ACC112 (cell line): ENCODE results near the gene UQCRQ.
"Not testable (repeated sequence)": the region's sequence is repeated elsewhere in the genome, so short reads cannot be mapped to it uniquely, and the experiment has no call there.

Experiments
- H2AFZ ChIP-seq: fragments of 200-600 bp; sonication (generic); one replicate; pipeline ENCODE4 v1.6.0; 2017; ENCODE audit warnings: antibody characterized with exemption, low read length; ENCODE audit not compliant: unreplicated experiment
- H3K27ac ChIP-seq: fragments of 200-600 bp; sonication (generic); 2 replicates; pipeline ENCODE4 v1.5.1; 2014; ENCODE audit warnings: low read depth, mild to moderate bottlenecking, antibody characterized with exemption, low read length, moderate library complexity
- H3K27me3 ChIP-seq: fragments of 200-600 bp; sonication (generic); 2 replicates; pipeline ENCODE4 v1.6.1; 2014; ENCODE audit warnings: mild to moderate bottlenecking, antibody characterized with exemption, low read length, moderate library complexity, mixed read lengths; ENCODE audit not compliant: insufficient read depth
- H3K36me3 ChIP-seq: fragments of 200-600 bp; sonication (generic); 2 replicates; pipeline ENCODE4 v1.6.1; 2016; ENCODE audit warnings: mild to moderate bottlenecking, antibody characterized with exemption, low read length, moderate library complexity, mixed read lengths; ENCODE audit not compliant: insufficient read depth
- H3K4me1 ChIP-seq: fragments of 200-600 bp; sonication (generic); one replicate; pipeline ENCODE4 v1.6.1; 2016; ENCODE audit warnings: low read length, mixed read lengths; ENCODE audit not compliant: insufficient read depth, unreplicated experiment, control insufficient read depth
- H3K4me3 ChIP-seq: fragments of 200-600 bp; sonication (generic); 2 replicates; pipeline ENCODE4 v1.5.1; 2014; ENCODE audit warnings: mild to moderate bottlenecking, low read depth, low read length
- H3K79me2 ChIP-seq: fragments of 200-600 bp; sonication (generic); one replicate; pipeline ENCODE4 v1.6.0; 2016; ENCODE audit warnings: low read length; ENCODE audit not compliant: control insufficient read depth, unreplicated experiment, insufficient read depth

Gene UQCRQ

GRCh38 chr5:132853790-132854189 is 12.7 kb upstream of the UQCRQ start:
- Histone ChIP-seq H3K36me3 (no peaks in the 10 kb centered on the region), H3K4me1 (no peaks in the 10 kb centered on the region), H3K27ac (no peak overlapping the region), H3K79me2 (no peaks in the 10 kb centered on the region), H3K4me3 (no peak overlapping the region), H3K27me3 (no peaks in the 10 kb centered on the region), H2AFZ (no peak overlapping the region)

GRCh38 chr5:132854301-132854700 is 12.1 kb upstream of the UQCRQ start:
- Histone ChIP-seq H3K27ac (no peak overlapping the region), H3K4me1 (no peaks in the 10 kb centered on the region), H3K27me3 (no peaks in the 10 kb centered on the region), H3K79me2 (no peaks in the 10 kb centered on the region), H3K36me3 (no peaks in the 10 kb centered on the region), H3K4me3 (no peak overlapping the region), H2AFZ (peak overlapping the region; percentile 75)

DNA sequence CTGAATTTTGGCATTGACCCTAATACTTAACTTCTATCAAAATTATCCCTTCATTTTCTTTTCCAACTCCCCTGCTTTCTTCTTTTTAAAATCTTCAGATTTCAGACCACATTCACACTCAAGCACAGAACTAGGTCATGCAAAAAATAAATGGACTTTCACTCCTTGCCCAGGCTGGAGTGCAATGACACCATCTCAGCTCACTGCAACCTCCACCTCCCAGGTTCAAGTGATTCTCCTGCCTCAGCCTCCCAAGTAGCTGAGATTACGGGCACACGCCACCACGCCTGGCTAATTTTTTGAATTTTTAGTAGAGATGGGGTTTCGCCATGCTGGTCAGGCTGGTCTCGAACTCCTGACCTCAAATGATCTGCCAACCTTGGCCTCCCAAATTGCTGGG is 11.4 kb upstream of the UQCRQ start:
- not testable (repeated sequence) for H3K27me3 ChIP-seq, H2AFZ ChIP-seq, H3K79me2 ChIP-seq, H3K4me3 ChIP-seq, H3K27ac ChIP-seq, H3K4me1 ChIP-seq, H3K36me3 ChIP-seq

DNA sequence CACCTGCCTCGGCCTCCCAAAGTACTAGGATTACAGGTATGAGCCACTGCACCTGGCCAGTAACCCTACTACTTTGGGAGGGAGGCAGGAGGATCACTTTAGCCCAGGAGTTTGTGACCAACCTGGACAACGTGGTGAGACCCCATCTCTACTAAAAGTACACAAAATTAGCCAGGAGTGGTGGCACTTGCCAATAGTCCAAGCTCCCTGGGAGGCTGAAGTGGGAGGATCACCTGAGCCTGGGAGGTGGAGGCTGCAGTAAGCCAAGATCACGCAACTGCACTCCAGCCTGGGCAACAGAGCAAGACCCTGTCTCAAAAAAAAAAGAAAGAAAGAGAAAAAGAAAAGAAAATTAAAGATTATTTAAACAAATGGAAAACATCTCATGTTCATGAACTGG is 10.4 kb upstream of the UQCRQ start:
- no peaks in the 10 kb centered on the region for H3K79me2 ChIP-seq
- no peak overlapping the region for H3K27ac ChIP-seq
- H3K36me3 ChIP-seq, result no peaks in the 10 kb centered on the region
- no peak overlapping the region for H2AFZ ChIP-seq
- no peaks in the 10 kb centered on the region for H3K27me3 ChIP-seq
- H3K4me3 ChIP-seq, result no peak overlapping the region
- H3K4me1 ChIP-seq, result no peaks in the 10 kb centered on the region

DNA sequence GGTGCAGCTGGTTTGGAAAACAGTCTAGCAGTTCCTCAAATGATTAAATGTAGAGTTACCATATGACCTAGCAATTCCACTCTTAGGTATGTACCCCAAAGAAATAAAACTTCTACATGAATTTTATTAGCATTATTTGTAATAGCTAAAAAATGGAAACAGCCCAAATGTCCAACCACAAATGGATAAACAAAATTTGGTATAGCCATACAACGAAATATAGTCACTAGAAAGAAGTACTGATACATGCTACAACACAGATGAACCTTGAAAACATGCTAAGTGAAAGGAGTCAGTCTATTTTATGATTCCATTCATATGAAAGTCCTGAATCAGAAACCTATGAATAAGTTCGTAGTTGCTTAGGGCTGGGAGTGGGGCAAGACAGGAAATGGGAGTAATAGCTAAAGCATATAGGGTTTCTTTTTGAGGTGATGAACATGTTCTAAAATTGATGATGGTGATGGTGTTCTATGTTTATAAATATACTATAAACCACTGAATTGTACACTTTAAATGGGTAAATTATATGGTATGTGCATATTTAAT is 6.5 kb upstream of the UQCRQ start:
- Histone ChIP-seq H3K36me3 (no peaks in the 10 kb centered on the region), H3K4me1 (no peaks in the 10 kb centered on the region), H3K4me3 (no peak overlapping the region), H2AFZ (no peak overlapping the region), H3K27me3 (no peaks in the 10 kb centered on the region), H3K79me2 (no peaks in the 10 kb centered on the region), H3K27ac (no peak overlapping the region)

- Histone ChIP-seq H3K4me3 (no peak overlapping the region), H3K4me1 (peaks cover 5% of the 10 kb centered on the region), H3K27me3 (no peaks in the 10 kb centered on the region), H2AFZ (no peak overlapping the region), H3K79me2 (no peaks in the 10 kb centered on the region), H3K27ac (no peak overlapping the region), H3K36me3 (no peaks in the 10 kb centered on the region)
Observed at GRCh38 chr5:132860742-132861141, 5.7 kb upstream of the UQCRQ start.

- Histone ChIP-seq H3K36me3 (no peaks in the 10 kb centered on the region; the same call in 1 of the 2 replicates), H3K27ac (peak overlapping the region; percentile 70), H2AFZ (peak overlapping the region; percentile 92), H3K79me2 (peaks cover 15% of the 10 kb centered on the region), H3K27me3 (no peaks in the 10 kb centered on the region), H3K4me1 (peaks cover 12% of the 10 kb centered on the region), H3K4me3 (peak overlapping the region; percentile 93)
Observed at GRCh38 chr5:132865668-132866341, 637 bp upstream of the UQCRQ start.

DNA sequence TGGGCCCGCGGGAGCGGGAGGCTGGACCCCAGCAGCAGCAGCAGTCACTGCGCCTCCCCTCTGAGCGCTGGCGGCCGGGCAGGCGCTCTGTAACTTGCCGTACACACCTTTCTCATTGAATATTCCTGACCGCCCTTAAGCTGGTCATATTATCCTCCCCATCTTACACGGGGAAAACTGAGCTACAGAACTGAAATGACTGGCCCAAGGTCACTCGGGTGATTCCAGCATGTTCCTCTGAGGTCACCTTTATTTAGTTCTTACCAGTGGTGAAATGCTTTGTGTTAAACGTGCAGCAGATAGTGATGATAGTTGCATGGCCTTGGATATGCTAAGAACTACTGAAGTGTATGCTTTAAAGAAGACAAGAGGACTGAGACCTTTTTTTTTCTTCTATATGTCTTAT is 607 bp downstream of the UQCRQ start:
- H3K27me3 ChIP-seq, result no peaks in the 10 kb centered on the region
- H2AFZ ChIP-seq, result peak overlapping the region; percentile 61
- peak overlapping the region; percentile 69 for H3K27ac ChIP-seq
- H3K79me2 ChIP-seq, result peaks cover 15% of the 10 kb centered on the region
- peak overlapping the region; percentile 93 for H3K4me3 ChIP-seq
- no peaks in the 10 kb centered on the region; the same call in 1 of the 2 replicates for H3K36me3 ChIP-seq
- H3K4me1 ChIP-seq, result peaks cover 12% of the 10 kb centered on the region

- Histone ChIP-seq H3K27ac (no peak overlapping the region), H3K36me3 (peaks cover under 1% of the 10 kb centered on the region), H3K4me1 (peaks cover 12% of the 10 kb centered on the region), H2AFZ (no peak overlapping the region), H3K4me3 (no peak overlapping the region), H3K79me2 (peaks cover 15% of the 10 kb centered on the region), H3K27me3 (no peaks in the 10 kb centered on the region)
Observed at GRCh38 chr5:132868754-132869153, 2.3 kb downstream of the UQCRQ start.

GRCh38 chr5:132870801-132871200 is 4.4 kb downstream of the UQCRQ start:
- peaks cover 6% of the 10 kb centered on the region for H3K4me1 ChIP-seq
- no peak overlapping the region for H3K4me3 ChIP-seq
- no peak overlapping the region for H2AFZ ChIP-seq
- no peak overlapping the region for H3K27ac ChIP-seq
- H3K79me2 ChIP-seq, result peaks cover 15% of the 10 kb centered on the region
- H3K36me3 ChIP-seq, result peaks cover 2% of the 10 kb centered on the region
- H3K27me3 ChIP-seq, result no peaks in the 10 kb centered on the region
